HL-60 (cell line): ENCODE results near the gene NPSR1.

Experiments
- DNase-seq, 2 experiments: peaks; one replicate each; pipeline ENCODE4 v3.0.0-alpha.2; 2010 to 2020; ENCODE audit warnings: low read depth in 1 of 2, low spot score in 1 of 2
- H3K27ac ChIP-seq: fragments of 250-450 bp; sonication (Bioruptor Pico); replicated peaks from 2 replicates; pipeline ENCODE4 v1.5.1; 2020; ENCODE audit warnings: mild to moderate bottlenecking, moderate library complexity
- H3K27me3 ChIP-seq: fragments of 250-450 bp; sonication (Bioruptor Pico); 2 replicates; pipeline ENCODE4 v1.5.1; 2021; ENCODE audit warnings: mild to moderate bottlenecking, moderate library complexity; ENCODE audit not compliant: insufficient read depth, poor library complexity, severe bottlenecking
- H3K4me3 ChIP-seq: replicated peaks from 2 replicates; pipeline ENCODE4 v1.5.1; 2011; ENCODE audit warnings: mild to moderate bottlenecking, control low read depth, low read length; ENCODE audit not compliant: insufficient read depth
- CTCF ChIP-seq: IDR thresholded peaks from one replicate; pipeline ENCODE4 v1.5.1; 2011; ENCODE audit warnings: low read length, control low read depth, inconsistent platforms; ENCODE audit not compliant: insufficient read depth
- GABPA ChIP-seq: IDR thresholded peaks from 2 replicates; pipeline ENCODE4 v1.6.1; 2012; ENCODE audit warnings: low read depth
- POLR2AphosphoS5 ChIP-seq: IDR thresholded peaks from 2 replicates; pipeline ENCODE4 v1.6.1; 2012; ENCODE audit warnings: low read depth
- REST ChIP-seq: IDR thresholded peaks from 2 replicates; pipeline ENCODE4 v1.6.1; 2012; ENCODE audit warnings: low read depth; ENCODE audit not compliant: insufficient replicate concordance
- SPI1 ChIP-seq: IDR thresholded peaks from 2 replicates; pipeline ENCODE4 v1.6.1; 2012; ENCODE audit warnings: low read depth, mild to moderate bottlenecking, borderline replicate concordance

NPSR1 gene

GRCh38 chr7:34849163-34849960 lies 191.3 kb downstream of the NPSR1 start:
- Histone ChIP-seq H3K27me3 (no peaks in the 10 kb centered on the region), H3K4me3 (no peak overlapping the region), H3K27ac (no peak overlapping the region)
- TF ChIP-seq POLR2AphosphoS5 (no peak), CTCF (no peak), SPI1 (no peak), REST (peak; percentile 61), GABPA (no peak)
- DNase-seq: no peak

- Histone ChIP-seq H3K27me3 (no peaks in the 10 kb centered on the region), H3K27ac (no peak overlapping the region), H3K4me3 (no peak overlapping the region)
- DNase-seq: no peak
- TF ChIP-seq CTCF (no peak), GABPA (no peak), SPI1 (no peak), REST (no peak), POLR2AphosphoS5 (no peak)
These were observed 192.0 kb downstream of the NPSR1 start for GRCh38 chr7:34849986-34850385.

GRCh38 chr7:34850681-34851080 lies 192.7 kb downstream of the NPSR1 start:
- Histone ChIP-seq H3K27me3 (no peaks in the 10 kb centered on the region), H3K27ac (no peak overlapping the region), H3K4me3 (no peak overlapping the region)
- no peak for TF ChIP-seq REST
- no peak for DNase-seq
